Measurements from ENCODE around the gene NT5DC2.

Gene NT5DC2

GRCh38 chr3:52533623-52534280 is at the start of gene NT5DC2:
Gene NT5DC2, minus strand, starts transcription at chr3:52533857. Its CDS starts 120 bp downstream, at chr3:52533737.
- H3K9ac ChIP-seq (ENCODE audit: low read depth, low read length), result peak within 1 kb of the TSS; percentile 80
- peak within 1 kb of the TSS; percentile 82 for H3K4me3 ChIP-seq (ENCODE audit: low read length)
- peaks cover 17% of the 10 kb centered on the region for H3K36me3 ChIP-seq (ENCODE audit: insufficient read depth, low read depth, low read length)
- no peaks in the 10 kb centered on the region for H3K27me3 ChIP-seq (ENCODE audit: insufficient read depth, low read length)
- no peaks in the 10 kb centered on the region for H3K9me3 ChIP-seq (ENCODE audit: insufficient read depth, low read depth, low read length)
- H3K27ac ChIP-seq (ENCODE audit: low read length), result no peak within 1 kb of the TSS
- H3K4me1 ChIP-seq (ENCODE audit: insufficient read depth, low read length), result peaks cover 14% of the 10 kb centered on the region

- Histone ChIP-seq H3K36me3 (ENCODE audit: insufficient read depth, low read depth, low read length) (peaks cover 63% of the 10 kb centered on the region), H3K4me3 (ENCODE audit: low read length) (no peak overlapping the region), H3K9me3 (ENCODE audit: insufficient read depth, low read depth, low read length) (no peaks in the 10 kb centered on the region), H3K4me1 (ENCODE audit: insufficient read depth, low read length) (no peaks in the 10 kb centered on the region), H3K27me3 (ENCODE audit: insufficient read depth, low read length) (no peaks in the 10 kb centered on the region), H3K9ac (ENCODE audit: low read depth, low read length) (no peak overlapping the region), H3K27ac (ENCODE audit: low read length) (no peak overlapping the region)
Observed at GRCh38 chr3:52574056-52574965, 40.7 kb upstream of the NT5DC2 start.

- Histone ChIP-seq H3K9me3 (ENCODE audit: insufficient read depth, low read depth, low read length) (no peaks in the 10 kb centered on the region), H3K9ac (ENCODE audit: low read depth, low read length) (no peak overlapping the region), H3K27me3 (ENCODE audit: insufficient read depth, low read length) (no peaks in the 10 kb centered on the region), H3K4me3 (ENCODE audit: low read length) (no peak overlapping the region), H3K36me3 (ENCODE audit: insufficient read depth, low read depth, low read length) (peaks cover 46% of the 10 kb centered on the region), H3K27ac (ENCODE audit: low read length) (no peak overlapping the region), H3K4me1 (ENCODE audit: insufficient read depth, low read length) (no peaks in the 10 kb centered on the region)
Observed at GRCh38 chr3:52572221-52572620, 38.6 kb upstream of the NT5DC2 start.

GRCh38 chr3:52570076-52570475 is 36.4 kb upstream of the NT5DC2 start:
- H3K9ac ChIP-seq (ENCODE audit: low read depth, low read length), result no peak overlapping the region
- no peaks in the 10 kb centered on the region for H3K4me1 ChIP-seq (ENCODE audit: insufficient read depth, low read length)
- no peak overlapping the region for H3K27ac ChIP-seq (ENCODE audit: low read length)
- H3K27me3 ChIP-seq (ENCODE audit: insufficient read depth, low read length), result no peaks in the 10 kb centered on the region
- H3K4me3 ChIP-seq (ENCODE audit: low read length), result no peak overlapping the region
- H3K9me3 ChIP-seq (ENCODE audit: insufficient read depth, low read depth, low read length), result no peaks in the 10 kb centered on the region
- peaks cover 35% of the 10 kb centered on the region for H3K36me3 ChIP-seq (ENCODE audit: insufficient read depth, low read depth, low read length)

GRCh38 chr3:52568069-52568468 is 34.4 kb upstream of the NT5DC2 start:
- H3K27ac ChIP-seq (ENCODE audit: low read length), result no peak overlapping the region
- H3K27me3 ChIP-seq (ENCODE audit: insufficient read depth, low read length), result no peaks in the 10 kb centered on the region
- no peak overlapping the region for H3K4me3 ChIP-seq (ENCODE audit: low read length)
- H3K36me3 ChIP-seq (ENCODE audit: insufficient read depth, low read depth, low read length), result peaks cover 31% of the 10 kb centered on the region
- no peaks in the 10 kb centered on the region for H3K9me3 ChIP-seq (ENCODE audit: insufficient read depth, low read depth, low read length)
- no peak overlapping the region for H3K9ac ChIP-seq (ENCODE audit: low read depth, low read length)
- H3K4me1 ChIP-seq (ENCODE audit: insufficient read depth, low read length), result no peaks in the 10 kb centered on the region

- Histone ChIP-seq H3K27me3 (ENCODE audit: insufficient read depth, low read length) (no peaks in the 10 kb centered on the region), H3K4me1 (ENCODE audit: insufficient read depth, low read length) (no peaks in the 10 kb centered on the region), H3K27ac (ENCODE audit: low read length) (no peak overlapping the region), H3K9ac (ENCODE audit: low read depth, low read length) (no peak overlapping the region), H3K36me3 (ENCODE audit: insufficient read depth, low read depth, low read length) (peaks cover 62% of the 10 kb centered on the region), H3K9me3 (ENCODE audit: insufficient read depth, low read depth, low read length) (no peaks in the 10 kb centered on the region), H3K4me3 (ENCODE audit: low read length) (no peak overlapping the region)
Observed at GRCh38 chr3:52563984-52564383, 30.3 kb upstream of the NT5DC2 start.

GRCh38 chr3:52561028-52561747 is 27.5 kb upstream of the NT5DC2 start:
- H3K36me3 ChIP-seq (ENCODE audit: insufficient read depth, low read depth, low read length), result peaks cover 78% of the 10 kb centered on the region
- H3K9me3 ChIP-seq (ENCODE audit: insufficient read depth, low read depth, low read length), result no peaks in the 10 kb centered on the region
- no peak overlapping the region for H3K9ac ChIP-seq (ENCODE audit: low read depth, low read length)
- H3K27ac ChIP-seq (ENCODE audit: low read length), result no peak overlapping the region
- no peak overlapping the region for H3K4me3 ChIP-seq (ENCODE audit: low read length)
- no peaks in the 10 kb centered on the region for H3K27me3 ChIP-seq (ENCODE audit: insufficient read depth, low read length)
- H3K4me1 ChIP-seq (ENCODE audit: insufficient read depth, low read length), result no peaks in the 10 kb centered on the region; the same call in 1 of the 2 replicates

- Histone ChIP-seq H3K9me3 (ENCODE audit: insufficient read depth, low read depth, low read length) (no peaks in the 10 kb centered on the region), H3K27me3 (ENCODE audit: insufficient read depth, low read length) (no peaks in the 10 kb centered on the region), H3K4me3 (ENCODE audit: low read length) (no peak overlapping the region), H3K27ac (ENCODE audit: low read length) (no peak overlapping the region), H3K36me3 (ENCODE audit: insufficient read depth, low read depth, low read length) (peaks cover 81% of the 10 kb centered on the region), H3K9ac (ENCODE audit: low read depth, low read length) (no peak overlapping the region), H3K4me1 (ENCODE audit: insufficient read depth, low read length) (no peaks in the 10 kb centered on the region; the same call in 1 of the 2 replicates)
Observed at GRCh38 chr3:52558436-52558835, 24.8 kb upstream of the NT5DC2 start.

- Histone ChIP-seq H3K36me3 (ENCODE audit: insufficient read depth, low read depth, low read length) (peaks cover 78% of the 10 kb centered on the region), H3K9ac (ENCODE audit: low read depth, low read length) (no peak overlapping the region), H3K27me3 (ENCODE audit: insufficient read depth, low read length) (no peaks in the 10 kb centered on the region), H3K4me3 (ENCODE audit: low read length) (no peak overlapping the region), H3K27ac (ENCODE audit: low read length) (no peak overlapping the region), H3K4me1 (ENCODE audit: insufficient read depth, low read length) (no peaks in the 10 kb centered on the region; the same call in 1 of the 2 replicates), H3K9me3 (ENCODE audit: insufficient read depth, low read depth, low read length) (no peaks in the 10 kb centered on the region)
Observed at GRCh38 chr3:52557011-52557960, 23.6 kb upstream of the NT5DC2 start.

- Histone ChIP-seq H3K36me3 (ENCODE audit: insufficient read depth, low read depth, low read length) (peaks cover 77% of the 10 kb centered on the region), H3K4me1 (ENCODE audit: insufficient read depth, low read length) (no peaks in the 10 kb centered on the region; the same call in 1 of the 2 replicates), H3K9ac (ENCODE audit: low read depth, low read length) (no peak overlapping the region), H3K27ac (ENCODE audit: low read length) (no peak overlapping the region), H3K9me3 (ENCODE audit: insufficient read depth, low read depth, low read length) (no peaks in the 10 kb centered on the region), H3K27me3 (ENCODE audit: insufficient read depth, low read length) (no peaks in the 10 kb centered on the region), H3K4me3 (ENCODE audit: low read length) (no peak overlapping the region)
Observed at GRCh38 chr3:52555056-52555455, 21.4 kb upstream of the NT5DC2 start.
